ENCODE measurements around the gene TPPP. TPM values are rescaled to one million over a fixed set of nuclear protein-coding genes. Genes with fewer than 3 reads are reported as not detected.

The TPPP gene
- total RNA-seq, 1 experiment from 2014 or later = 3.9 TPM

DNA sequence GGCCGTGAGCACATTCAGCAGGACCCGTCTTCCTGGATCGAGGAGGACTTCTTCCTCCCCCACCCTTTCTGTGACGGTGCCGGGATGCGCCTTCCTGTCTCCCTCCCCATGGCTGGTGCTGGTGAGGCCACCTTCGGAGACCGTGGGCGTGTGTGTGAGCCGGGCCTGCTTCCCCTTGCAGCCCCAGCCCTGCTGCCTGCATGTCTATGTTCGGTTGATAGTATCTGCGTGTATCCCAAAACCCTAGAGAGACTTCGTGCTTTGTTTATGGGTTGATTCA, 68.3 kb downstream of the TPPP start (continued):
- no peak for TF ChIP-seq ELF1 (IDR thresholded peaks at IDR 0.05; ENCODE audit: borderline replicate concordance, low read depth)
- TF ChIP-seq POLR2AphosphoS5 (IDR thresholded peaks at IDR 0.05; ENCODE audit: low read depth, low read length) = no peak
- TF ChIP-seq SP1 (IDR thresholded peaks at IDR 0.05; ENCODE audit: low read depth) = no peak
- no peak for TF ChIP-seq FOSL1 (IDR thresholded peaks at IDR 0.05; ENCODE audit: low read depth)
- no peak for TF ChIP-seq TCF7L2 (IDR thresholded peaks at IDR 0.05; ENCODE audit: borderline replicate concordance, extremely low read depth, insufficient read depth, insufficient read length)
- no peak for TF ChIP-seq JUND (IDR thresholded peaks at IDR 0.05)
- no peak for TF ChIP-seq ZFX (IDR thresholded peaks at IDR 0.05)
- no peak for TF ChIP-seq CEBPB (IDR thresholded peaks at IDR 0.05; ENCODE audit: low read depth)
- TF ChIP-seq SRF (IDR thresholded peaks at IDR 0.05; ENCODE audit: low read depth) = no peak
- no peak for TF ChIP-seq YY1 (IDR thresholded peaks at IDR 0.05; ENCODE audit: extremely low read depth, insufficient replicate concordance, low read depth, low read length)
- TF ChIP-seq, protein P1, sequence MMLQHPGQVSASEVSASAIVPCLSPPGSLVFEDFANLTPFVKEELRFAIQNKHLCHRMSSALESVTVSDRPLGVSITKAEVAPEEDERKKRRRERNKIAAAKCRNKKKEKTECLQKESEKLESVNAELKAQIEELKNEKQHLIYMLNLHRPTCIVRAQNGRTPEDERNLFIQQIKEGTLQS (IDR thresholded peaks at IDR 0.05) = no peak

DNA sequence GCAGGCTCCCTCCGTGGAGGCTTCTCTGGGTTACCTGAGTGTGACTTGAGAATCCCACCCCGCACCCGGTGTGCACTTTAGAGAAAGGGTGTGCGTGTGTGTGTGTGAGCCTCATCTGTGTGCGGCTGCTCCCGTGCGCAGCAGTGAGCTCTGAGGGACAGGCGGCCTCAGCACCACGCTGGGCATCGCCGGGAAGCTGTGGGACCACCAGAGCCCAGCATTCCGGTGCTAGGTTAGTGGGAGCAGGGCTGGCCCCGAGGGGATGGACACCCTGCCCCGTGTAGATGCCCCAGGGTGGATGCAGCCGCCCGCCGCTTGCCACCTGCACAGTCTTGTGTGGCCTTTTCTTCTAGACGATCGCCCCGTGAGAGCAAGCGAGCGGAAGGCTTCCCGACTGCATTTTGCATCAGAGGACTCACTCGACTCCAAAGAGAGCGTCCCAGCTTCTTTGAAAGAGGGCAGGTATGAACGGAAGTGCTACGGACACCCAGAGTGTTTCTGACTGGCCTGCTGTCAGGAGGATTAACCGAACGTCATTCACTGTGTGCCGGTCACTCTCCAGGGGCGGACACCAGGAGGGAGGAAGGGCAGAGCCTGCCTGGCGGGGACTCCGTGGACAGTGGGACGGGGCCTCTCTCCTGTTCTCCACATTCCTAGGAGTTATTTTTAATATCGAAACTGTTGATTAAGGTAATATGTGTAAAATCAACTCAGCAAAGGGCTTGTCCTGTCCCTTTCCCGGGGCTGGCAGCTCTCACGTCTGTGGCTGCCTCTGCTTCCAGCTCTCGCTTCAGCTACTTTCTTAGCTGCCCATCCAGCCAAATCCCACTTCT, 68.8 kb downstream of the TPPP start:
- no peak overlapping the region for H3K4me3 ChIP-seq (replicated peaks in 1 of 2; ENCODE audit: low read depth in 1 of 2, low read length in 2 of 2)
- POLR2A ChIA-PET = no interaction called here

More for the DNA sequence above, 68.8 kb downstream of the TPPP start:
- ChIA-PET RAD21 (ENCODE audit: low non-redundant PET in 1 of 2, low total read pairs in 2 of 2, uncharacterized antibody in 2 of 2, unreplicated experiment in 2 of 2) (no interaction called here), CTCF (no interaction called here)
- no peak overlapping the region for H3K9ac ChIP-seq (ENCODE audit: low read length)
- H3K27ac ChIP-seq (ENCODE audit: low read depth, low read length) = no peak overlapping the region
- peaks cover 25 to 53% of the 10 kb centered on the region in 2 experiments; a peak in 3 of 4 replicates for H3K36me3 ChIP-seq (ENCODE audit: control insufficient read depth in 1 of 2, insufficient read depth in 2 of 2, low read length in 2 of 2)
- H4K20me1 ChIP-seq (ENCODE audit: insufficient read depth) = no peaks in the 10 kb centered on the region
- intact Hi-C loops (cut with micrococcal nuclease) = no loop called here
- no peaks in the 10 kb centered on the region for H3K27me3 ChIP-seq (ENCODE audit: insufficient read depth, low read length)
- TF ChIP-seq SRF (IDR thresholded peaks at IDR 0.05; ENCODE audit: low read depth) = no peak
- TF ChIP-seq, protein P1 (IDR thresholded peaks at IDR 0.05) = no peak
- TF ChIP-seq POLR2A (IDR thresholded peaks at IDR 0.05; ENCODE audit: borderline replicate concordance, extremely low read depth, insufficient read depth, insufficient read length) = no peak
- no peak for TF ChIP-seq RAD21 (IDR thresholded peaks at IDR 0.05; ENCODE audit: low read depth)
- no peak for TF ChIP-seq ELF1 (IDR thresholded peaks at IDR 0.05; ENCODE audit: borderline replicate concordance, low read depth)
- no peak for TF ChIP-seq EGR1 (IDR thresholded peaks at IDR 0.05; ENCODE audit: low read depth)
- TF ChIP-seq, protein P2, sequence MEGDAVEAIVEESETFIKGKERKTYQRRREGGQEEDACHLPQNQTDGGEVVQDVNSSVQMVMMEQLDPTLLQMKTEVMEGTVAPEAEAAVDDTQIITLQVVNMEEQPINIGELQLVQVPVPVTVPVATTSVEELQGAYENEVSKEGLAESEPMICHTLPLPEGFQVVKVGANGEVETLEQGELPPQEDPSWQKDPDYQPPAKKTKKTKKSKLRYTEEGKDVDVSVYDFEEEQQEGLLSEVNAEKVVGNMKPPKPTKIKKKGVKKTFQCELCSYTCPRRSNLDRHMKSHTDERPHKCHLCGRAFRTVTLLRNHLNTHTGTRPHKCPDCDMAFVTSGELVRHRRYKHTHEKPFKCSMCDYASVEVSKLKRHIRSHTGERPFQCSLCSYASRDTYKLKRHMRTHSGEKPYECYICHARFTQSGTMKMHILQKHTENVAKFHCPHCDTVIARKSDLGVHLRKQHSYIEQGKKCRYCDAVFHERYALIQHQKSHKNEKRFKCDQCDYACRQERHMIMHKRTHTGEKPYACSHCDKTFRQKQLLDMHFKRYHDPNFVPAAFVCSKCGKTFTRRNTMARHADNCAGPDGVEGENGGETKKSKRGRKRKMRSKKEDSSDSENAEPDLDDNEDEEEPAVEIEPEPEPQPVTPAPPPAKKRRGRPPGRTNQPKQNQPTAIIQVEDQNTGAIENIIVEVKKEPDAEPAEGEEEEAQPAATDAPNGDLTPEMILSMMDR (IDR thresholded peaks at IDR 0.05 in 2 of 3, conservative IDR thresholded peaks at IDR 0.05 in 1 of 3; ENCODE audit: borderline replicate concordance in 1 of 3, insufficient read depth in 1 of 3, low read depth in 2 of 3, low read length in 2 of 3) = no peak
- TF ChIP-seq EZH2 (IDR thresholded peaks at IDR 0.05) = no peak
- TF ChIP-seq ZFX (IDR thresholded peaks at IDR 0.05) = no peak
- no peaks in the 10 kb centered on the region for H3K9me2 ChIP-seq (ENCODE audit: insufficient read depth)
- no peak overlapping the region for H3K4me2 ChIP-seq (ENCODE audit: low read length)
- BruUV-seq (replicated peaks) = no TSS peak
- H2AFZ ChIP-seq (ENCODE audit: low read depth, low read length, poor library complexity, severe bottlenecking) = no peak overlapping the region
- H3K79me2 ChIP-seq (ENCODE audit: insufficient read depth, low read length) = peaks cover 31% of the 10 kb centered on the region
- ATAC-seq = no peak
- no peaks in the 10 kb centered on the region for H3K9me3 ChIP-seq (ENCODE audit: control insufficient read depth in 1 of 2, insufficient read depth in 1 of 2, low read depth in 1 of 2, low read length in 2 of 2)
- H3K4me1 ChIP-seq (ENCODE audit: control insufficient read depth in 1 of 2, insufficient read depth in 2 of 2, low read length in 2 of 2) = no peaks in the 10 kb centered on the region
- no peak for DNase-seq (ENCODE audit: low read depth, low spot score)
